Right lobe of liver (tissue), 6 donors: ENCODE measurements around the gene CDH4. TPM values are rescaled to one million over a fixed set of nuclear protein-coding genes. Genes with fewer than 3 reads are reported as not detected.
"Not testable (repeated sequence)": the region's sequence is repeated elsewhere in the genome, so short reads cannot be mapped to it uniquely, and the experiment has no call there.

Experiments
- ATAC-seq, 4 donors: fragments of 200-7000 bp; cut with Tn5 transposase; one replicate each; pipeline ENCODE4 v1.9.1; 2020; ENCODE audit warnings: mild to moderate bottlenecking in 4 of 4, moderate library complexity in 4 of 4
- DNase-seq, 3 donors: peaks; one replicate each; pipeline ENCODE4 v3.0.0-alpha.2; 2020
- H3K27ac ChIP-seq, 3 donors: fragments of 200-600 bp; one replicate each; pipeline ENCODE4 v1.8.0; 2022
- H3K27me3 ChIP-seq, 2 donors: fragments of 200-600 bp; one replicate each; pipeline ENCODE4 v1.8.0; 2022
- H3K36me3 ChIP-seq, 4 donors: fragments of 200-600 bp; sonication (generic) in 1 of 4; one replicate each; pipeline versions ENCODE4 v1.5.1 to v1.8.0; 2017 to 2022; ENCODE audit warnings: control low read depth in 1 of 4
- H3K4me1 ChIP-seq, 4 donors: fragments of 200-600 bp; sonication (generic) in 1 of 4; one replicate each; pipeline versions ENCODE4 v1.5.1 to v1.8.0; 2017 to 2022; ENCODE audit warnings: control low read depth in 1 of 4
- H3K4me3 ChIP-seq, 3 donors: fragments of 200-600 bp; one replicate each; pipeline ENCODE4 v1.8.0; 2022
- H3K9me3 ChIP-seq, 4 donors: fragments of 200-600 bp; sonication (generic) in 1 of 4; one replicate each; pipeline versions ENCODE4 v1.5.1 to v1.8.0; 2017 to 2022; ENCODE audit warnings: control low read depth in 1 of 4
- CTCF ChIP-seq, 4 donors: fragments of 200-600 bp in 3 of 4; fragments of 450-650 bp in 1 of 4; IDR thresholded peaks; one replicate each; pipeline versions ENCODE4 v1.5.1 to v1.8.0; 2016 to 2022; ENCODE audit warnings: antibody characterized with exemption in 4 of 4, mild to moderate bottlenecking in 2 of 4
- POLR2A ChIP-seq: fragments of 450-650 bp; IDR thresholded peaks from one replicate; pipeline ENCODE4 v1.6.1; 2017; ENCODE audit warnings: antibody characterized with exemption, mild to moderate bottlenecking
- WGBS: methylation state at CpG from one replicate; pipeline ENCODE4 v1.1.6; 2018; ENCODE audit warnings: low coverage, low lambda C conversion rate; ENCODE audit not compliant: insufficient coverage; ENCODE audit errors: missing lambda C conversion rate; 5-methylcytosine and 5-hydroxymethylcytosine counted together
- intact Hi-C, 2 donors: fragments of 100-400 bp; cut with DNase I; formaldehyde crosslinking; loops; one replicate each; pipeline versions ENCODE4 v1.11.2 to v1.14.1; 2022
- total RNA-seq, 6 experiments: library from RNA; depleted of rRNA in 2 of 6; stranded (reverse); fragments of >200 nt in 2 of 6; fragmentation: NEBNext Ultra II Directional in 3 of 6; extraction: Animal tissue kit (Norgen Biotek cat#: 25700) in 3 of 6; gene quantifications; one replicate each; pipeline versions ENCODE4 v1.1.0 to v1.2.4, GENCODE V29; 2016 to 2023
- donor health status: DM: no; HTN: yes; CAD: no.
- donor health status: DM: no; HTN: no; CAD: no.
- donor health status: DM: no; HTN: no; CAD: no.
- donor health status: DM: no; HTN: yes; CAD: no.
- donor health status: DM: no; HTN: yes; CAD: no.

The CDH4 gene
- total RNA-seq, 6 experiments from 2014 or later, result 0.02 to 0.14 (median 0.09) TPM; not detected in 3

DNA sequence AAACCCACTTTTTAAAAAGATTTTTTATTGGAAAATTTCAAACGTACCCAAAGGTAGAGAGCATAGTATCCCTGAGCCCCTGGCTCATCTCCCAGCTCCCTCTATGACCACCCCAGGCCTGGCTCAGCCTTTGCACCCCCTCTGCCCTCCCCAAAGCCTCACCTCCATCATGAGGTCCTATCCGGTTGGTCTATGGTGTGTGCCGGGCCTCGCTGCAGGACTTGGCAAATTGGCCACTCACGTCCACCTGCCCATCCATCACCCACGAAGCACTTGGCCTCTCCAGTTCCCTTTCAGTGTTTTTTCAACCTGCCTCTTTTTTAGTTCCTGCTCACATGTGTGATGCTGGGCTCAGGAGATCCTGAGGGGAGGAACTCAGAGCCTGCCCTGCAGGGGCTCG lies 147.4 kb downstream of the CDH4 start:
- Histone ChIP-seq H3K4me1 (no peaks in the 10 kb centered on the region), H3K9me3 (no peaks in the 10 kb centered on the region), H3K27me3 (no peaks in the 10 kb centered on the region), H3K27ac (no peak overlapping the region), H3K4me3 (no peak overlapping the region), H3K36me3 (no peaks in the 10 kb centered on the region)
- intact Hi-C loops, result no loop called here
- WGBS, result 75% methylated on average over 6 of the region's 7 CpGs
- DNase-seq (no peak), ATAC-seq (no peak)
- no peak for TF ChIP-seq POLR2A
- no peak for TF ChIP-seq CTCF (IDR thresholded peaks at IDR 0.05)

DNA sequence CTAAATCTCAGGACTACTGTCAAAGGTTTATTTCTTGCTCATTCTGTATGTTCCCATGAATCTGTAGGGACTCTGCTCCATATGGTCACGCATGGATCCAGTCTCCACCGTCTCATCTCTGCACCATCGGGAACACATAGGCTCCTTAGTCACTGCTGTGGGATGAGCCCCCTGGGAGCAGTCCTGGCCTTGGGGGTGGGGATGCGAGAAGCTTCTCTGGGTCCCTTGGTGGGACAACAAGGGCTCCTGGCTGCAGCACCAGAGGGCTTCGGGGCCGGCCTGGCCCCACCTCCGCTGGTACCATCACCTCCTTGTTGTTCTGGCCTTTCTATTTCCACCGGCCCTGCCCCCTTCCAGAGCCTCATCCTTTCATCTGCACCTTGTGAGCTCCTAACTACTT lies 148.4 kb downstream of the CDH4 start:
- Histone ChIP-seq H3K27me3 (no peaks in the 10 kb centered on the region), H3K9me3 (no peaks in the 10 kb centered on the region), H3K27ac (no peak overlapping the region), H3K4me3 (no peak overlapping the region), H3K4me1 (no peaks in the 10 kb centered on the region), H3K36me3 (no peaks in the 10 kb centered on the region)
- DNase-seq, result no peak
- 75% methylated on average over 2 of the region's 8 CpGs for WGBS
- ATAC-seq, result no peak
- no peak for TF ChIP-seq POLR2A
- TF ChIP-seq CTCF (IDR thresholded peaks at IDR 0.05), result no peak
- intact Hi-C loops, result no loop called here

GRCh38 chr20:61404303-61404702 lies 152.2 kb downstream of the CDH4 start:
- Histone ChIP-seq H3K4me1 (no peaks in the 10 kb centered on the region), H3K27me3 (no peaks in the 10 kb centered on the region), H3K27ac (no peak overlapping the region), H3K9me3 (no peaks in the 10 kb centered on the region), H3K36me3 (no peaks in the 10 kb centered on the region), H3K4me3 (no peak overlapping the region)
- ATAC-seq (no peak), DNase-seq (no peak)
- WGBS, result 64% methylated on average over 11 of the region's 11 CpGs
- intact Hi-C loops, result no loop called here
- TF ChIP-seq CTCF (IDR thresholded peaks at IDR 0.05) (no peak), POLR2A (no peak)

DNA sequence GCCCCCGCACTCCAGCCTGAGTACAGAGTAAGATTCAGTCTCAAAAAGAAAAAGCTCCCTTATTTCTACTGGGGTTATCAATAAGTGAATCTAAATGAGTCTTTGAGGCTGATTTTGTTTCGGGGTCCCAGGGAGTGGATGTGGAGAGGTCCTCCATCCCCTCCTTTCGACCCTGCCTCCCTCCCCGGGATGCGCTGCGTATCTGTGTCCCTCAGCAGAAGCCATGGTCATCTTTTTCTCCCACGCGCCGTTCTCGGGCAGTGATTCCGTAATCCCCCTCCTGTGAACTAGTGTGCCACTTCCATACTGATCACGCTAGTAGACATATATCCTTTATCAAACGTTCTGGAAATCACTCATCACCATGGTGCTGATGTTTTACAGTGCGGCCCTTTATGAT lies 152.9 kb downstream of the CDH4 start:
- DNase-seq (no peak), ATAC-seq (no peak)
- TF ChIP-seq CTCF (IDR thresholded peaks at IDR 0.05) (no peak), POLR2A (no peak)
- Histone ChIP-seq H3K4me1 (no peaks in the 10 kb centered on the region), H3K27me3 (no peaks in the 10 kb centered on the region), H3K9me3 (no peaks in the 10 kb centered on the region), H3K4me3 (no peak overlapping the region), H3K36me3 (no peaks in the 10 kb centered on the region), H3K27ac (no peak overlapping the region)
- 78% methylated on average over 13 of the region's 14 CpGs for WGBS
- intact Hi-C loops, result no loop called here

GRCh38 chr20:61406773-61407172 lies 154.7 kb downstream of the CDH4 start:
- ATAC-seq, H3K4me1 ChIP-seq, H3K4me3 ChIP-seq, H3K9me3 ChIP-seq, H3K27ac ChIP-seq, DNase-seq, intact Hi-C loops, H3K36me3 ChIP-seq, H3K27me3 ChIP-seq: not testable (repeated sequence)
- WGBS, result 96% methylated on average over 7 of the region's 8 CpGs
